Skeletal muscle tissue (tissue), 4 donors: ENCODE measurements around the gene SLITRK6. TPM values are rescaled to one million over a fixed set of nuclear protein-coding genes. Genes with fewer than 3 reads are reported as not detected.

Experiments
- H3K27ac ChIP-seq: one replicate; pipeline ENCODE4 v1.7.0; 2013; ENCODE audit warnings: mild to moderate bottlenecking, low read depth, low read length, inconsistent platforms
- H3K27me3 ChIP-seq, 3 donors: one replicate each; pipeline ENCODE4 v1.7.0; 2013; ENCODE audit warnings: low read length in 3 of 3; ENCODE audit not compliant: control insufficient read depth in 3 of 3, insufficient read depth in 3 of 3
- H3K36me3 ChIP-seq, 3 donors: one replicate each; pipeline ENCODE4 v1.7.0; 2013; ENCODE audit warnings: low read length in 3 of 3; ENCODE audit not compliant: control insufficient read depth in 3 of 3, insufficient read depth in 3 of 3
- H3K4me1 ChIP-seq, 3 donors: one replicate each; pipeline ENCODE4 v1.7.0; 2013; ENCODE audit warnings: low read length in 3 of 3, mild to moderate bottlenecking in 3 of 3; ENCODE audit not compliant: control insufficient read depth in 3 of 3, insufficient read depth in 3 of 3
- H3K4me3 ChIP-seq, 3 donors: one replicate each; pipeline ENCODE4 v1.7.0; 2013; ENCODE audit warnings: low read length in 3 of 3
- H3K9ac ChIP-seq, 3 donors: one replicate each; pipeline ENCODE4 v1.7.0; 2013; ENCODE audit warnings: low read length in 3 of 3, mild to moderate bottlenecking in 3 of 3, moderate library complexity in 2 of 3, low read depth in 1 of 3
- H3K9me3 ChIP-seq, 3 donors: one replicate each; pipeline ENCODE4 v1.7.0; 2013; ENCODE audit warnings: low read length in 3 of 3; ENCODE audit not compliant: control insufficient read depth in 3 of 3
- total RNA-seq: library from RNA; depleted of rRNA; stranded (reverse); fragments of >200 nt; gene quantifications from one replicate; pipeline ENCODE4 v1.2.3, GENCODE V29; 2014
- donor health status: Osteomylitis.

Gene SLITRK6
- 3.7 TPM for total RNA-seq

- no peaks in the 10 kb centered on the region for H3K4me1 ChIP-seq
- H3K27me3 ChIP-seq = no peaks in the 10 kb centered on the region
- no peak within 1 kb of the TSS for H3K9ac ChIP-seq
- no peaks in the 10 kb centered on the region for H3K9me3 ChIP-seq
- no peaks in the 10 kb centered on the region for H3K36me3 ChIP-seq
- H3K27ac ChIP-seq = no peak within 1 kb of the TSS
- H3K4me3 ChIP-seq = peak within 1 kb of the TSS in 1 of 3 donors; percentile 26
Measured at GRCh38 chr13:85799097-85799582, at the start of gene SLITRK6. Gene SLITRK6 (minus strand): TSS chr13:85799419. CDS start chr13:85796508, 2,911 bp downstream.

- no peaks in the 10 kb centered on the region for H3K4me1 ChIP-seq
- no peak overlapping the region for H3K9ac ChIP-seq
- no peak overlapping the region for H3K27ac ChIP-seq
- H3K27me3 ChIP-seq = no peaks in the 10 kb centered on the region
- H3K9me3 ChIP-seq = no peaks in the 10 kb centered on the region
- H3K4me3 ChIP-seq = no peak overlapping the region
- H3K36me3 ChIP-seq = no peaks in the 10 kb centered on the region
Measured at GRCh38 chr13:85847012-85847411, 47.8 kb upstream of the SLITRK6 start.

- H3K9ac ChIP-seq = no peak overlapping the region
- H3K4me3 ChIP-seq = no peak overlapping the region
- no peaks in the 10 kb centered on the region for H3K9me3 ChIP-seq
- no peak overlapping the region for H3K27ac ChIP-seq
- H3K36me3 ChIP-seq = no peaks in the 10 kb centered on the region
- no peaks in the 10 kb centered on the region for H3K4me1 ChIP-seq
- no peaks in the 10 kb centered on the region for H3K27me3 ChIP-seq
Measured at GRCh38 chr13:85841427-85841826, 42.2 kb upstream of the SLITRK6 start.

- no peaks in the 10 kb centered on the region for H3K27me3 ChIP-seq
- H3K9ac ChIP-seq = no peak overlapping the region
- H3K4me3 ChIP-seq = no peak overlapping the region
- H3K27ac ChIP-seq = no peak overlapping the region
- no peaks in the 10 kb centered on the region for H3K36me3 ChIP-seq
- H3K4me1 ChIP-seq = no peaks in the 10 kb centered on the region
- no peaks in the 10 kb centered on the region for H3K9me3 ChIP-seq
Measured at GRCh38 chr13:85833921-85834320, 34.7 kb upstream of the SLITRK6 start.

GRCh38 chr13:85828094-85828684 is 29.0 kb upstream of the SLITRK6 start:
- H3K9ac ChIP-seq = no peak overlapping the region
- H3K9me3 ChIP-seq = no peaks in the 10 kb centered on the region
- H3K4me1 ChIP-seq = no peaks in the 10 kb centered on the region
- H3K27me3 ChIP-seq = no peaks in the 10 kb centered on the region
- H3K4me3 ChIP-seq = no peak overlapping the region
- no peak overlapping the region for H3K27ac ChIP-seq
- no peaks in the 10 kb centered on the region for H3K36me3 ChIP-seq

- Histone ChIP-seq H3K27me3 (no peaks in the 10 kb centered on the region), H3K9ac (no peak overlapping the region), H3K9me3 (no peaks in the 10 kb centered on the region), H3K4me3 (no peak overlapping the region), H3K27ac (no peak overlapping the region), H3K36me3 (no peaks in the 10 kb centered on the region), H3K4me1 (no peaks in the 10 kb centered on the region)
Measured at GRCh38 chr13:85825454-85825853, 26.2 kb upstream of the SLITRK6 start.

- no peak overlapping the region for H3K4me3 ChIP-seq
- H3K27ac ChIP-seq = no peak overlapping the region
Measured at GRCh38 chr13:85823832-85824231, 24.6 kb upstream of the SLITRK6 start.

GRCh38 chr13:85819513-85819912 is 20.3 kb upstream of the SLITRK6 start:
- Histone ChIP-seq H3K27ac (no peak overlapping the region), H3K4me1 (no peaks in the 10 kb centered on the region), H3K9me3 (no peaks in the 10 kb centered on the region), H3K27me3 (no peaks in the 10 kb centered on the region), H3K9ac (no peak overlapping the region), H3K4me3 (no peak overlapping the region), H3K36me3 (no peaks in the 10 kb centered on the region)

More at GRCh38 chr13:85823832-85824231, 24.6 kb upstream of the SLITRK6 start:
- Histone ChIP-seq H3K9ac (no peak overlapping the region), H3K9me3 (no peaks in the 10 kb centered on the region), H3K27me3 (no peaks in the 10 kb centered on the region), H3K4me1 (no peaks in the 10 kb centered on the region), H3K36me3 (no peaks in the 10 kb centered on the region)

- Histone ChIP-seq H3K36me3 (no peaks in the 10 kb centered on the region), H3K4me1 (no peaks in the 10 kb centered on the region), H3K9me3 (no peaks in the 10 kb centered on the region), H3K27ac (no peak overlapping the region), H3K27me3 (no peaks in the 10 kb centered on the region), H3K4me3 (no peak overlapping the region), H3K9ac (no peak overlapping the region)
Measured at GRCh38 chr13:85816413-85816812, 17.2 kb upstream of the SLITRK6 start.

GRCh38 chr13:85812282-85812681 is 13.1 kb upstream of the SLITRK6 start:
- Histone ChIP-seq H3K27ac (no peak overlapping the region), H3K36me3 (no peaks in the 10 kb centered on the region), H3K4me1 (no peaks in the 10 kb centered on the region), H3K9me3 (no peaks in the 10 kb centered on the region), H3K27me3 (no peaks in the 10 kb centered on the region), H3K9ac (no peak overlapping the region), H3K4me3 (no peak overlapping the region)
